NCI-H146 treated with DMSO at 0.1 percent for 48 hours (cell line): ENCODE measurements around the gene CNTN5.
"Not testable (repeated sequence)": the region's sequence is repeated elsewhere in the genome, so short reads cannot be mapped to it uniquely, and the experiment has no call there.

Experiments
- DNase-seq: peaks from one replicate; lab custom pipeline; 2025; ENCODE audit not compliant: unreplicated experiment; lab: John Stamatoyannopoulos, UW

The CNTN5 gene

DNA sequence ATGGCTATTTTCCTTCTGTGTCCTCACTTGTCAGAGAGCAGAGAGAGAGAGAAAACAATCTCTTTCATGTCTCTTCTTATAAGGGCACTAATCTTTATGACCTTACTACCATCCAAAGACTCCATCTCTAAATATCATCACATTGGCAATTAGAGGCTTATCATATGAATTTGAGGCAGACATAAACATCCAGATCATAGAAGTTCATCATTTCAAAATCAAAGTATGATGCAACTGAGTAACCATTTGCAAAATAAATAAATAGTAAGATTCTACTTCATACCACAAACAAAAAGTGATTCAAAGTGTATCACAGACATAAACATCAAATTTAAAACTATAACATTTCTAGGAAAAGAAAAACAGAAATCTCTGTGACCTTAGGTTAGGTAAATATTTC is 1161.6 kb downstream of the CNTN5 start:
- DNase-seq: no peak

DNA sequence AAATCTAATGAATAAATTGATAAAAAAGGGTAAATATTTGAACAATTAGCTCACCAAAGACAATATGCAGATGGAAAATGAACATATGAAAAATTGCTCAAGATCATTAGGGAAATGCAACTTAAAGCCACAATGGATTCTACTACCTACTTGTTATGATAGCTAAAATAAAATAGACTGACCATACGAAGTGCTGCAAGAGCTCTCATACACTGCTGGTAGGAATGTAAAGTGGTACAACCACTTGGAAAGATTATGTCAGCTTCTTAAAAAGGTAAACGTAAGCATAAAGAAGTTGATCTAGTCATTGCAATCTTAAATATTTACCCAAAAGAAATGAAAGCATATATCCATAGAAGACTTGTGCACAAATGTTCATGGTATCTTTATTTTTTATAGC is 1162.2 kb downstream of the CNTN5 start:
- DNase-seq: no peak

DNA sequence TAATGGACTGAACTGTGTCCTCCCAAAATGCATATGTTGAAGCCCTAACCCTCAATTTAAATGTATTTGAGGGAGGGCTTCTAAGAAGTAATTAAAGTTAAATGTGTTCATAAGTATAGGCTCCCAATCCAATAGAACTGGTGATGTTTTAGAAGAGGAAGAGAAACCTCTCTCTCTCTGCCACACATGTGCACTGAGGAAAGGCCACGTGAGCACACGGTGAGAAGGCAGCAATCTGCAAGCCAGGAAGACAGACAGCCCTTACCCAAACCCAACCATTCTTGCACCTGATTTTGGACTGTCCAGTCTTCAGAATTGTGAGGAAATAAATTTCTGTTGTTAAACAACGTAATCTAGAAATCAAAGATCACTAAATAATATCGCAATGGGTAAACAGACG is 1164.8 kb downstream of the CNTN5 start:
- DNase-seq: no peak

DNA sequence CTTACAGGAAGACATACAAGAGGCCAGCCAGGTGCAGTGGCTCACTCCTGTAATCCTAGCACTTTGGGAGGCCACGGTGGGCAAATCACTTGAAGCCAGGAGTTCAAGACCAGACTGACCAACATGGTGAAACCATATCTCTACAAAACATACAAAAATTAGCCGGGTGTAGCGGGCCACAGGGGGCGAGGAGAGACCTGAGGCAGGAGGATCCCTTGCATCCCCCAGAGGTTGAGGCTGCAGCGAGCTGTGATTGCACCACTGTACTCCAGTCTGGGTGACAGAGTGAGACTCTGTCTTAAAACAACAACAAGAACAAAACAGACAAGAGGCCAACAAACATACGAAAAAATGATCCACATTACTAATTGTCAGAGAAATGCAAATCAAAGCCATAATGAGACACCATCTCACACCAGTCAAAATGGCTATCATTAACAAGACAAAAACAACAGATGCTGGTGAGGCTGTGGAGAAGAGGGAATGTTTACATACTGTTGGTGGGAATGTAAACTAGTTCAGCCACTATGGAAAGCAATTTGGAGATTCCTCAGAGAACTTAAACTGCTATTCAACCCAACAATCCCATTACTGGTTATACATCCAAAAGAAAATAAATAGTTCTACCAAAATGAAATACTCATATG is 1167.5 kb downstream of the CNTN5 start:
- no peak for DNase-seq

DNA sequence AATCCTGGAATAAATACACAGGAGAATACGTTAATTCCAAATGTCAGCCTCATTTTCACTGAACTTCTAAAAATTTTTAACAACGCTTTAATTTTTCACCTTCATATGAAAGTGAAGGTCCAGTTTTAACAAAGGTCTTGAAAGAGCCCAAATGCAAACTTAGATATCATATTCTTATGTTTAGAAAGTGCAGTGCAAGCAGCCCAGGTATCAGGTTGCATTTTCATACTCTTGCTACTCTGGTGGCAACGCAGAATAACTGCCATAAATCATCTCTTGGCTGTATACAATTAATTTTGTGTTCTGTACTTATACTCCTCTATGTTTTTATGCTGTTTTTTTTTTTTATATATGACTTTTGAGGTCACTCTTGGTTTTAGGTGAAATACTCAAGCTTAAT is 1169.6 kb downstream of the CNTN5 start:
- no peak for DNase-seq

DNA sequence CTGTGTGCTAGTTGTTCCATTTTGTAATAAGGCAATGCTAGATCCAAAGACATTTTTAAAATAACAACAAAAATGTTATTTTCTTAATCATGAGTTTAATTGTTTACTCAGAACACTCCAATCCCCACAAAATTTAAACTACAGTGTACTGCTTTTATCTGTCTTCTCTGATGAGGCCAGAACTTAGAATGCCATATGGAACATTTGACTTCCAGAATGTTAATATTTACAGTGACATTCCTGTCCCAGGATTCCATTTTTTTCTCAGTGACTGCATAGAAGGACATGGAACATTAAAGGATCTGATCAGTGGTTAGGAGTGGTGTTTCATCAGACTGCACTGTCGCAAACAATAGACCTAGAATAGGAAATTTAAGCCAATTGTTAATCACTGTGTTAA is 1171.4 kb downstream of the CNTN5 start:
- no peak for DNase-seq

DNA sequence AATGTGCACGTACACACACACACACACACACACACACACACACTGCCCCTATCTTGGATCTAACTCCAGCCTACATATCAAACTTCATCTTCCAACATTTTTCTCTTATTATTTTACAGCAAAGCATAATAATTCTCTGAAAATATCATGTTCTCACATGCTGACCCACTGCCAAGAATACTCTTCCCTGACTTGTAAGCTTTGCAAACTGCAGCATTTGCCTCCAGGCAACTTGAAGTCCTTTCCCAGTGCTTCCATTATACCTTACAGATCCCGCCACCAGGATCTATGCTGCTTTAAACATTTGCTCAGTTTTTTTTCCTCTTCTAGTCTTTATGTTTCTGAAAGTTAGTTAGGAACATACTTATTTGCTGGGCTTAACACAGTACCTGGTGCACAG is 1183.0 kb downstream of the CNTN5 start:
- no peak for DNase-seq

DNA sequence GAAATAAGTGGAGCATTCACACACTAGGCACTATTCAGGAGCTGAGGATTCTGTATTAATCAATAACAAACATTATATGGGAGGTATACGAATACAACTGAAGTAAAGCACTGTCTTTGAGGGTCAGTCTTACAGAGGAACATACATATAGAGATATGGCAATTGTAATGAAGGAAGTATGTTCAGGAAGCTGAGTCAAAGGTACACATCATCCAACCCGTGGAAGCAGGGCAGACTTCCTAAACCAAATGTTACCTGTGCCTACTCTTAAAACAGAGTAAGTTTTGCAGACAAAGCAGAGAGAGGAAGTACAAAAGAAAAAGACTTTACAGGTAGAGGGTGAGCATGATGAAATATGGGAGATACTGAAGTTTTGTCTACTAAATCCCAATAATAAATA is 1185.2 kb downstream of the CNTN5 start:
- DNase-seq: no peak

DNA sequence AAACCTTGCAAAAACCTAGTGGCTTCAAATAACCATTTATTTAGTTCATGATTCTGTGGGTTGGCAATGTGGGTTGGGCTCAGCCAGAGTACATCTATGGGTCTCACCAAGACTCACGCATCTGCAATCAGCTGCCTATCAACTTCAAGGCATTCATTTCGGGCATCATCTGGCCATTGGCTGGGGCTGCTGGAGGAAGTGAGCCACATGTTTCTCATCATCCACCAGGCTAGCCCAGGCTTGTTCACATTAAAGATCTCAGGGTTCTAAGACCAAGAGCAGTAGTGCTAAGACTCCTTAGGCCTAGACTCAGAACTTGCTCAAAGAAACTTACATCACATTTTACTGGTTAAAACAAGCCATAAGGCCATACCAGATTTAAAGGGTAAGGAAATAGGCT is 1187.5 kb downstream of the CNTN5 start:
- DNase-seq: no peak

DNA sequence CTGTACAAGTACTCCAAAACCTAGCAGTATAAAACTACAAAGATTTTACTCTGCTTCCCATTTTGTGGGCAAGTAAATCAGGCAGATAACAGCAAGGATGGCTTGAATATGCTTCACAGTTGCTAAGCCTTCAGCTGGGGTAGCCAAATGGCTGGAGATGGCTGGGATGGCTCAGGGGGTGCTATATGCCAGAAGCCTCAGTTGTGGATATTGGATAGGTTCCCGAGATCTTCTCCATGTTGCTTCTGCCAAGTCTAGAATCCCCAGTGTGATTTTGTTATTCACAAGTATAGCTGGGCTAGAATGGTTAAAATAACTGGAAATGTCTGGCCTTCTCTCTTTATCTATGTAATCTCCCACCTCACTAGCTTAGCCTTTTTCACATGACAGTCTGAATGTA is 1194.0 kb downstream of the CNTN5 start:
- DNase-seq: no peak

DNA sequence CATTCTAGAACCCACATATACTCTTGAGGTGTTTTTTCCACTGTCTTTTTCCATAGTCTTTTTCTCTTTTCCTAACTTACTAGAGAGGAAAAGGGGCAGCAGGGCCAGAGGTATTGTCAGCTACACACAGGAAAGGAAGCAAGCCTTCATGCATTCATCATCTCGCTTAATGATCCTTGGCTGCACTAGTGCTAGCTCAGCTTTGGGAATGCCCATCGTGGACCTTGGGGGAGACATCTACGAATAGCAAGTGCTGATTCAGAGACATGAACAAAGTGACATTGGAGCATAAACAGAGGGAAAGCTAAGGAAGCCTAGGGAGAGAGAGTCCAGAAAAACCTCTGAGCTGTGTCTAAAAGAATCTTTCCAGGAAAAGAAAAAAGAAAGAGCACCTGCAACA is 1200.1 kb downstream of the CNTN5 start:
- DNase-seq: no peak

DNA sequence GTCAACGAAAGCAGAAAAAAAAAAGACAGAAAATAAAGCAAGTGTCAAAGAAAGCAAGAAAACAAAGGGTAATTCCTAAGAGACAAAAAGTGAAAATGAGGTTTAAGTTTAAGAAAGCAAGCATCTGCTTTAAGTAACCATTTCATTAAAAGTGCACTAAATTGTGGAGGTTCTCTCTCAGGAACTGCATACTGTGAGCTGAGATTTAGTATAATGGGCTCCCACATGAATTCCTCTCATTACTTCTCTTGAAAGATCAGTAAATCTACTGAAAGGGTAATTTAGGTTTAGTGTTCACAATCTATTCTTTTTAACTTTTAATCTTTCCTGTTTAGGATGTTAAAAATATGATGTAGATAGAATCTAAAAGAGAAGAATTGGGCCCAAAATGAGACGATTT is 1201.0 kb downstream of the CNTN5 start:
- no peak for DNase-seq

DNA sequence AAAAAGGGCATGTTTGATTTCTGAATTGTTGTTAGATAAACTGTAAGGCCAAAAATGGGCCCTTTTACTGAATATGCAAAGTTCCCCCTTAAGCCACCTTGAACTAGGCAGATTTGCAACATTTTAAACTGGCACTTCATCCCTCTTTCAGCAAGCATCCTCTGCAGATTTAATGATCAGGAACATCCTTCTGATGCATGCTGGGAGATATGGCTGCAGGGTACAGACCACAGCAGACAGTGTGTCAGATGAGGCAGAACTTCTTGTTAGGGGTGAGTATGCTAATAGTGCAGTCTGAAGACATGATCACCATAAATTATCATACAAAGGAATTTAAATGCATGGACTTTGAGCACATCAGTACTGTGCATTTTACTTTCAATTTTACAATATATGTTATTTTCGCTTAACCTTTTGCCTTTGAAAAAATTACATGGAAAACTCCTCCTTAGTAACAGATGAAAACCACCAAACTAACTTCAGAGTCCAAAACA is 1203.8 kb downstream of the CNTN5 start:
- no peak for DNase-seq

DNA sequence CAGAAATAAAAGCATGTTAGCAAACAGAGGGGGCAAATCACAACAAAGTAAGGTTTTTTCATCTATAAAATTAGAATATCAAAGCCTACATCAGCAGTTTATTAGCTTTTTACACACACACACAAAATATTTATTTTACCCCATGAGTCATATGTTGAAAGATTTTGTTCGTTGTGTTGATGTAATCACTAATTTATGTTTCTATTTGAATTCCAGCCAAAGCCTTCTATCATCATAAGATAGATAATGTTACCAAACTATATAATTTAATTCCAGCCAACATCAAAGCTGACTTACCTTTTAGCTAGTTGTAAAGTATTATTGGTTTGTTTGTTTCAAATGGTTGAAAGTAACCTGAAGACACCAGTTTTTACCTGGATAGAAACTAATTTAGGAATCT is 1208.3 kb downstream of the CNTN5 start:
- no peak for DNase-seq

DNA sequence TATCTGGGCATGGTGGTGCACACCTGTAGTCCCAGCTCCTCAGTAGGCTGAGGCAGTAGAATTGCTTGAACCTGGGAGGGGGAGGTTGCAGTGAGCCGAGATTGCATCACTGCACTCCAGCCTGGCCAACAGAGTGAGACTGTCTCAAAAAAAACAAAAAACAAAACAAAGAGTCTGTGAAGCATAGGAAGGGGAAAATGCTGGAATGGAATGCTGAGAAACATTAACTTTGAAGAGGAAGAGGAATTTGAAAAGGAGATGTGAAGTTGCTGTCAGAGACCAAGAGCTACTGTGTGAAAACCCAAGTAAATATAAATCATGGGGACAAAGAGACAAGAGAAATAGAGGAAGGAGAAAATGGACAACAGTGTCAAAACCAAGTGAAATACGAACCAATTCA is 1211.3 kb downstream of the CNTN5 start:
- no peak for DNase-seq

DNA sequence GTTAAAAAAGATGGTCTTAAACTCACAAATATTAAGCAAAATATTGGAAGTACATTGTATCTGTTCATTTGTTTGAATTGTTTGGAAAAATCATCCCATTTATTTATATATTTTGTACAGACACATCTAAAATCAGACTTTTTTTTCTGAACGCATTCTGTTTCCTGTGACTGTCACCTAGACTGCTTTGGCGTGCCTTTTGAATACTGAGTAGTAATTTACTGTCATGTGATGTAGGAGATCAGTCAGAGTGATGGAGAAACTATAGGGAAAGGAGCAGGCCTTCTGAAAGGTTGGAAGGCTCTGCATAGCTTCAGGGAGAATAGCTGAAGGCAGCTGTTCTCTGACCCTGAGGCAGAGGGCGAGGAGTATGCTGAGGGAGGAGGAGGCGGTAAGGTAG is 1214.3 kb downstream of the CNTN5 start:
- no peak for DNase-seq

DNA sequence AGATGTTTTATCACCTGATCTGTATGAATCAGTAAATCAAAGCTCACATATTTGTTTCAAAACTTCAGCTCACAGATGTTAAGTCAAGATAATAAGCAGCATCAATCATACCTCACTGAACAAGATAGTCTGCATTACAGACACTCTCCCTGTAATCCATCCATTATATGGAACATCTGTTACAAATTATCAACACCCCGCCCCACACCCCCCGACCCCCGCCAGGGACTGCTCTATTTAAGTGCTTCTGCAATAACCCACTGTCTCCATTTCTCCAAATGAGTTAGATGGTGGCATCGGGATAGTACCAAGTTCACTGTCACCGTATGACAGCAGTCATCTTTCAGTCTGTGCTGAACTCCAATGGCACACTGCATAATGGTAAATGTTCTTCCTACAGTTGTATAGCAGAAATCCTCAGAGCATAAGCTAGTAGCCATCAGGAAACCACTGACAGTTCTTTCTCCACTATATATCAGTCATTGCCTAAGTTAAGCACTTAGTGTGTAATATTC is 1219.3 kb downstream of the CNTN5 start:
- no peak for DNase-seq

DNA sequence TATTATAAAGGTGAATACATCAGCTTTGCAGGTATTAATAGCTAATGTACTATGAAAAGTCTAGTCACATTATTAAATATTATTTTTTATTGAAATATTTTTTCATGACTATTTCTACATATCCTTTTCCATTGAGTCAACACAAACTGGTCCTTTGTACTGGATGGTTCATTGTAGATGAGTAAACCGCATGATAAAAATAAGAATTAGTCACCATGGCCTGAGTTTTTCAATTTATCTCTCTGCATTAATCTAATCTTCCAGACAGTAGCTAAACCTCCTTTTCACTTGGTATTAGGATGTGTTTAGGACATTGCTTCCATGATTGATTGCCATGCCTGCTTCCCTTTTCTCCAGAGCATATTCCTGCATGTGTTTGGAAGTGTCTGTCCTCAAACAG is 1227.0 kb downstream of the CNTN5 start:
- DNase-seq: no peak

DNA sequence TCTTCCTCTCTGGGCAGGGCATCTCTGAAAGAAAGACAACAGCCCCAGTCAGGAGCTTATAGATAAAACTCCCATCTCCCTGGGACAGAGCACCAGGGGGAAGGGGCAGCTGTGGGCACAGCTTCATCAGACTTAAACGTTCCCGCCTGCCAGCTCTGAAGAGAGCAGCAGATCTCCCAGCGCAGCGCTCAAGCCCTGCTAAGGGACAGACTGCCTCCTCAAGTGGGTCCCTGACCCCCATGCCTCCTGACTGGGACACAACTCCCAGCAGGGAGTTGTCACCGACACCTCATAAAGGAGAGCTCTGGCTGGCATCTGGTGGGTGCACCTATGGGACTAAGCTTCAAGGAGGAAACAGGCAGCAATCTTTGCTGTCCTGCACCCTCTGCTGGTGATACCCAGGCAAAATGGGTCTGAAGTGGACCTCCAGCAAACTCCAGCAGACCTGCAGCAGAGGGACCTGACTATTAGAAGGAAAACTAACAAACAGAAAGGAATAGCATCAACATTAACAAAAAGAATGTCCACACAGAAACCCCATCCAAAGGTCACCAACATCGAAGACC is 1236.6 kb downstream of the CNTN5 start:
- DNase-seq: not testable (repeated sequence)

DNA sequence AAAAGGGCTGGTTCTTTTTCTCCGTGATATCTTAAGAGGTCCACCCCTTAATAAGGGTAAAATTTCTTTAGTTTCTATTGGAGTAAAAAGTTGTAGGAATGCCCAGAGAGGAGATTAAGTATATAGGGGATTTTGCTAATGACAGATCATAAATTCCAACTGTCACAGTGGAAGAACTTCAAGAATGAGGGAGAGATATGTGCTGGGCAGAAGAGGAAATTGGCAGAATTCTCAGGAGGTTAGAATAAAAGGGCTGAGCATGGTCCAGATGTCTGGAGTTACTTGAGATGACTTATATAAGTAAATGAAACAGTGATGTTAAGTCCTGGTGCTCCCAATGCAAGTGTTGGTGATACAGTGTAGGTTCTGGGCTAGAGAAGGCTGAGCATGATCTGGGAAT is 1248.8 kb downstream of the CNTN5 start:
- no peak for DNase-seq

DNA sequence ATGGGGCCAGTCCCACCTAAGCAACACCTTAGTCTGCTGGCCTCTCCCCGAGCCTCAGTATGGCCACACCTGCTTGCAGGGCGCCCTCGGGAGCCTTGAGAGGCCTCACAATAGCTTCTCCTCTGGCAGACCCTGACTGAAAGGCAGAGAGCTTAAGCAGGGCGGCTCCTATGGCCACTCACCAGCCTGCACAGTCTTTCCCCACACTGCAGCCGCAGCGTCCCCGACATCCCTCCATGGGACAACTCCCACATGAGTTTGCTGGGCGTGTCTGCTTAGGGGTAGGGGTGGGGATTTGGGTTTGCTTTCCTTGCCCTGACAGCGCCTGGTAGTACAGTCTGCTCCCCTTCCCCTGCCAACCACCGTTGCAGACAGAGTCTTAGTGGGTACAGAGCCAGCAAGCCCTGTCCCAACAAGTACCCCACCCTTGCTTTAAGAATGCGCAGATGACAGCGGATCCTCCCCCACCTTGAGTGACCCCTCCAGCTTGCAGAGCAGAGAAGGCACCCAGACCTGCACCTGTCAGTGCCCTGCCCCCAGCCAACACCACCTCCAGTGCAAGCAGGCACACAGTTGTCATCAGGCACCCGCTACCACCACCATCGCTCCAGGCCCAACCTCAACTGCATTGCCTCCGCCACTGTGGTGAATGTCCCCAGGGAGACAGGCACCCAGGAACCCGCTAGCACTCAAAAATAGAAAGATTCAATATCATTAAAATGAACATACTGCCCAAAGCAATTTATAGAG is 1252.5 kb downstream of the CNTN5 start:
- no peak for DNase-seq

DNA sequence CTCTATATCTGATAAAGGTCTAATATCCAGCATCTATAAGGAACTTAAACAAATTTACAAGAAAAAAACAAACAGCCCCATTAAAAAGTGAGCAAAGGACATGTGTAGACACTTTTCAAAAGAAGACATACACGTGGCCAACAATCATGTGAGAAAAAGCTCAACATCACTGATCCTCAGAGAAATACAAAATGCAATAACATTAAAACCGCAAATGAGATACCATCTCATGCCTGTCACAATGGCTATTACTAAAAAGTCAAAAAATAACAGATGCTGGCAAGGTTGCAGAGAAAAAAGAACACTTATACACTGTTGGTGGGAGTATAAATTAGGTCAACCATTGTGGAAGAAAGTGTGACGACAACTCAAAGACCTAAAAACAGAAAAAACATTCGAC is 1253.7 kb downstream of the CNTN5 start:
- DNase-seq: not testable (repeated sequence)
